ENCODE data around the gene TUBB6.

TUBB6 gene

GRCh38 chr18:12279781-12280531, 28.1 kb upstream of the TUBB6 start:
- Histone ChIP-seq H3K9me3 (ENCODE audit: control insufficient read depth, low read length) (no peaks in the 10 kb centered on the region), H3K36me3 (ENCODE audit: control insufficient read depth, insufficient read depth, low read length, severe bottlenecking) (no peaks in the 10 kb centered on the region), H3K9ac (ENCODE audit: low read length) (peak overlapping the region; percentile 97), H3K4me3 (ENCODE audit: low read length) (peak overlapping the region; percentile 80), H3K27me3 (replicated peaks; ENCODE audit: control insufficient read depth, insufficient read depth, low read length) (no peaks in the 10 kb centered on the region), H3K4me1 (ENCODE audit: control insufficient read depth, insufficient read depth, low read length) (peaks cover 39% of the 10 kb centered on the region)
- DNase-seq (ENCODE audit: low read depth) = no peak

- H3K9me3 ChIP-seq (ENCODE audit: control insufficient read depth, low read length) = no peaks in the 10 kb centered on the region
- peaks cover 39% of the 10 kb centered on the region for H3K4me1 ChIP-seq (ENCODE audit: control insufficient read depth, insufficient read depth, low read length)
- no peak overlapping the region for H3K4me3 ChIP-seq (ENCODE audit: low read length)
- H3K9ac ChIP-seq (ENCODE audit: low read length) = peak overlapping the region; percentile 65
- H3K27me3 ChIP-seq (replicated peaks; ENCODE audit: control insufficient read depth, insufficient read depth, low read length) = no peaks in the 10 kb centered on the region
- no peaks in the 10 kb centered on the region for H3K36me3 ChIP-seq (ENCODE audit: control insufficient read depth, insufficient read depth, low read length, severe bottlenecking)
- no peak for DNase-seq (ENCODE audit: low read depth)
Measured at GRCh38 chr18:12281861-12282260, 26.2 kb upstream of the TUBB6 start.

- peak; percentile 93 for DNase-seq (ENCODE audit: low read depth)
- Histone ChIP-seq H3K9me3 (ENCODE audit: control insufficient read depth, low read length) (no peaks in the 10 kb centered on the region), H3K9ac (ENCODE audit: low read length) (peak overlapping the region; percentile 65)
Measured at GRCh38 chr18:12282442-12283039, 25.5 kb upstream of the TUBB6 start.

GRCh38 chr18:12283256-12283655, 24.8 kb upstream of the TUBB6 start:
- Histone ChIP-seq H3K36me3 (ENCODE audit: control insufficient read depth, insufficient read depth, low read length, severe bottlenecking) (no peaks in the 10 kb centered on the region), H3K4me1 (ENCODE audit: control insufficient read depth, insufficient read depth, low read length) (peaks cover 38% of the 10 kb centered on the region), H3K4me3 (ENCODE audit: low read length) (no peak overlapping the region), H3K27me3 (replicated peaks; ENCODE audit: control insufficient read depth, insufficient read depth, low read length) (no peaks in the 10 kb centered on the region), H3K9ac (ENCODE audit: low read length) (peak overlapping the region; percentile 65), H3K9me3 (ENCODE audit: control insufficient read depth, low read length) (no peaks in the 10 kb centered on the region)
- no peak for DNase-seq (ENCODE audit: low read depth)

More at GRCh38 chr18:12282442-12283039, 25.5 kb upstream of the TUBB6 start:
- no peaks in the 10 kb centered on the region for H3K36me3 ChIP-seq (ENCODE audit: control insufficient read depth, insufficient read depth, low read length, severe bottlenecking)
- peaks cover 39% of the 10 kb centered on the region for H3K4me1 ChIP-seq (ENCODE audit: control insufficient read depth, insufficient read depth, low read length)
- no peaks in the 10 kb centered on the region for H3K27me3 ChIP-seq (replicated peaks; ENCODE audit: control insufficient read depth, insufficient read depth, low read length)
- peak overlapping the region; percentile 36 for H3K4me3 ChIP-seq (ENCODE audit: low read length)

GRCh38 chr18:12283666-12284065, 24.4 kb upstream of the TUBB6 start:
- H3K4me1 ChIP-seq (ENCODE audit: control insufficient read depth, insufficient read depth, low read length) = peaks cover 38% of the 10 kb centered on the region
- no peaks in the 10 kb centered on the region for H3K9me3 ChIP-seq (ENCODE audit: control insufficient read depth, low read length)
- no peaks in the 10 kb centered on the region for H3K27me3 ChIP-seq (replicated peaks; ENCODE audit: control insufficient read depth, insufficient read depth, low read length)
- H3K36me3 ChIP-seq (ENCODE audit: control insufficient read depth, insufficient read depth, low read length, severe bottlenecking) = no peaks in the 10 kb centered on the region
- no peak for DNase-seq (ENCODE audit: low read depth)
- no peak overlapping the region for H3K9ac ChIP-seq (ENCODE audit: low read length)
- no peak overlapping the region for H3K4me3 ChIP-seq (ENCODE audit: low read length)

GRCh38 chr18:12287131-12287681, 20.8 kb upstream of the TUBB6 start:
- no peaks in the 10 kb centered on the region for H3K36me3 ChIP-seq (ENCODE audit: control insufficient read depth, insufficient read depth, low read length, severe bottlenecking)
- peaks cover 25% of the 10 kb centered on the region for H3K4me1 ChIP-seq (ENCODE audit: control insufficient read depth, insufficient read depth, low read length)
- DNase-seq (ENCODE audit: low read depth) = no peak
- H3K27me3 ChIP-seq (replicated peaks; ENCODE audit: control insufficient read depth, insufficient read depth, low read length) = no peaks in the 10 kb centered on the region
- H3K9me3 ChIP-seq (ENCODE audit: control insufficient read depth, low read length) = no peaks in the 10 kb centered on the region
- H3K4me3 ChIP-seq (ENCODE audit: low read length) = no peak overlapping the region
- peak overlapping the region; percentile 88 for H3K9ac ChIP-seq (ENCODE audit: low read length)

- no peaks in the 10 kb centered on the region for H3K9me3 ChIP-seq (ENCODE audit: control insufficient read depth, low read length)
- H3K9ac ChIP-seq (ENCODE audit: low read length) = peak overlapping the region; percentile 88
- H3K36me3 ChIP-seq (ENCODE audit: control insufficient read depth, insufficient read depth, low read length, severe bottlenecking) = no peaks in the 10 kb centered on the region
- H3K27me3 ChIP-seq (replicated peaks; ENCODE audit: control insufficient read depth, insufficient read depth, low read length) = no peaks in the 10 kb centered on the region
- H3K4me3 ChIP-seq (ENCODE audit: low read length) = peak overlapping the region; percentile 84
- DNase-seq (ENCODE audit: low read depth) = peak; percentile 93
- peaks cover 19% of the 10 kb centered on the region for H3K4me1 ChIP-seq (ENCODE audit: control insufficient read depth, insufficient read depth, low read length)
Measured at GRCh38 chr18:12287684-12288402, 20.2 kb upstream of the TUBB6 start.

GRCh38 chr18:12288403-12288755, 19.7 kb upstream of the TUBB6 start:
- no peak for DNase-seq (ENCODE audit: low read depth)
- H3K27me3 ChIP-seq (replicated peaks; ENCODE audit: control insufficient read depth, insufficient read depth, low read length) = no peaks in the 10 kb centered on the region
- H3K9ac ChIP-seq (ENCODE audit: low read length) = peak overlapping the region; percentile 88
- no peaks in the 10 kb centered on the region for H3K9me3 ChIP-seq (ENCODE audit: control insufficient read depth, low read length)
- H3K4me1 ChIP-seq (ENCODE audit: control insufficient read depth, insufficient read depth, low read length) = peaks cover 16% of the 10 kb centered on the region
- peak overlapping the region; percentile 84 for H3K4me3 ChIP-seq (ENCODE audit: low read length)
- H3K36me3 ChIP-seq (ENCODE audit: control insufficient read depth, insufficient read depth, low read length, severe bottlenecking) = no peaks in the 10 kb centered on the region

- H3K9ac ChIP-seq (ENCODE audit: low read length) = peak overlapping the region; percentile 50
- DNase-seq (ENCODE audit: low read depth) = no peak
- H3K4me1 ChIP-seq (ENCODE audit: control insufficient read depth, insufficient read depth, low read length) = peaks cover 16% of the 10 kb centered on the region
- no peaks in the 10 kb centered on the region for H3K9me3 ChIP-seq (ENCODE audit: control insufficient read depth, low read length)
- no peak overlapping the region for H3K4me3 ChIP-seq (ENCODE audit: low read length)
- no peaks in the 10 kb centered on the region for H3K27me3 ChIP-seq (replicated peaks; ENCODE audit: control insufficient read depth, insufficient read depth, low read length)
- no peaks in the 10 kb centered on the region for H3K36me3 ChIP-seq (ENCODE audit: control insufficient read depth, insufficient read depth, low read length, severe bottlenecking)
Measured at GRCh38 chr18:12290086-12290485, 18.0 kb upstream of the TUBB6 start.

GRCh38 chr18:12291161-12291560, 16.9 kb upstream of the TUBB6 start:
- Histone ChIP-seq H3K27me3 (replicated peaks; ENCODE audit: control insufficient read depth, insufficient read depth, low read length) (no peaks in the 10 kb centered on the region), H3K4me3 (ENCODE audit: low read length) (no peak overlapping the region)

GRCh38 chr18:12291690-12292089, 16.4 kb upstream of the TUBB6 start:
- DNase-seq (ENCODE audit: low read depth) = no peak
- H3K36me3 ChIP-seq (ENCODE audit: control insufficient read depth, insufficient read depth, low read length, severe bottlenecking) = no peaks in the 10 kb centered on the region
- no peak overlapping the region for H3K4me3 ChIP-seq (ENCODE audit: low read length)
- peaks cover 16% of the 10 kb centered on the region for H3K4me1 ChIP-seq (ENCODE audit: control insufficient read depth, insufficient read depth, low read length)
- H3K9ac ChIP-seq (ENCODE audit: low read length) = no peak overlapping the region
- no peaks in the 10 kb centered on the region for H3K9me3 ChIP-seq (ENCODE audit: control insufficient read depth, low read length)
- no peaks in the 10 kb centered on the region for H3K27me3 ChIP-seq (replicated peaks; ENCODE audit: control insufficient read depth, insufficient read depth, low read length)

More at GRCh38 chr18:12291161-12291560, 16.9 kb upstream of the TUBB6 start:
- Histone ChIP-seq H3K4me1 (ENCODE audit: control insufficient read depth, insufficient read depth, low read length) (peaks cover 16% of the 10 kb centered on the region), H3K36me3 (ENCODE audit: control insufficient read depth, insufficient read depth, low read length, severe bottlenecking) (no peaks in the 10 kb centered on the region), H3K9me3 (ENCODE audit: control insufficient read depth, low read length) (no peaks in the 10 kb centered on the region), H3K9ac (ENCODE audit: low read length) (no peak overlapping the region)
- no peak for DNase-seq (ENCODE audit: low read depth)

All from adipocyte (in vitro differentiated cells).